Femur (tissue), 1 donor: ENCODE measurements around the gene PALM2AKAP2.

Experiments
- DNase-seq: peaks from one replicate; pipeline ENCODE4 v3.0.0-alpha.2; 2017

Gene PALM2AKAP2

GRCh38 chr9:109775516-109775915, 4.5 kb upstream of the PALM2AKAP2 start:
- no peak for DNase-seq

GRCh38 chr9:109776391-109776790, 3.6 kb upstream of the PALM2AKAP2 start:
- no peak for DNase-seq

- peak; percentile 55 for DNase-seq
Observed at GRCh38 chr9:109780453-109781033, 545 bp downstream of the PALM2AKAP2 start.

DNA sequence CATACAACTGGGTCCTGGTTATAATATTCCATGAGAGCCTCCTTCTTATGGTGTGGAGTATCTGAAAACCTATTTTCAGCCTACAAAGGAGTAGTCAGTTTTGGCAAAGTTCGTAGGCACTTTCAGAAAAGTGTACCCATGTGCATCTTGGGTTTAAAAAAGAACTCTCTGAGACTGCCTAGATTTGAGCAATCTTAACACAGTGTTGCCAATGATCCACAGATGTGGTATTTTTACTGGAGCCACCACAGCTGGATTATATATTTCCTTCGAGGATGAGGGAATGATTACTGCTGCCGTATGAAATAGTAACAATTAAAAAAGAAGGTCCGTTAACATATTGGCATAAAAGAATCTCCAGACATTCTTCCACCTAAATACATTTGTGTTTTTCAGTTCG, 1.1 kb downstream of the PALM2AKAP2 start:
- DNase-seq: no peak

- DNase-seq: peak; percentile 66
Observed at GRCh38 chr9:109781541-109782197, 1.7 kb downstream of the PALM2AKAP2 start.

DNA sequence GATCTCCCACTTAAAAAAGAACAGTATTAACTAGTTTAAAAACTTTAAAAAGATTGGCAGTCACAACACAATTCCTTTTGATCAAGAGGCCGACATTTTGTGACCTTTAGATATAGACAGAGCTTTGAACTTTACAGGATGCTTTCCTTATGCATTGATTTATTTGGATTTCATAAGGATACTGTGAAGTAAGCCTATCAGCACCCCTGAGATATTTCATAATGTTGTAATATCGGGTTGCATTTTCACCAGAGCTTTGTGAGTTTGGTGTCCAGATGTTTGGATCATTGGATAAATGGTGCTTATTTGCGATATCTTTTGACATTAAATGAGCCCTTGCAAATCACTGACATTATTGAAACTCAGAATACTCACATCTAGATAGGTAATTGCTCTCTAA, 7.7 kb downstream of the PALM2AKAP2 start:
- DNase-seq: no peak

DNA sequence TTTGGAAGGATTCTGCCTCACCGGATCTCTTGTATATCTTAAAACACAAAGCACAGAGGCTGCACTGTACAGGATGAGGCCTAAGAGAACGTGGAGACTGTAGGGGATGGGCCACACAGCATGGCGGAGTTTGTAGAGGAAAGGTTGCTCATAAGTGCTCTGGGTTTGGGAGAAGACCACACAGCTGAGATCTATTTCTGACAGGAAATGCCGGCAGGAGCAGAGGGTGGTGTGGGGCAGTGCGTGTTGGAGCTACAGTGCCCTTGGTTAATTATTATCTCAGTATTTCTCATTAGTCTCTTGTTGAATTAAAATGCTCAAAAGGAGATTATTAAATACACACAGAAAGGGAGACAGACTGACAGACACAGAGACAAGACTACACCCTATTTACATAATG, 9.6 kb downstream of the PALM2AKAP2 start:
- DNase-seq: no peak

DNA sequence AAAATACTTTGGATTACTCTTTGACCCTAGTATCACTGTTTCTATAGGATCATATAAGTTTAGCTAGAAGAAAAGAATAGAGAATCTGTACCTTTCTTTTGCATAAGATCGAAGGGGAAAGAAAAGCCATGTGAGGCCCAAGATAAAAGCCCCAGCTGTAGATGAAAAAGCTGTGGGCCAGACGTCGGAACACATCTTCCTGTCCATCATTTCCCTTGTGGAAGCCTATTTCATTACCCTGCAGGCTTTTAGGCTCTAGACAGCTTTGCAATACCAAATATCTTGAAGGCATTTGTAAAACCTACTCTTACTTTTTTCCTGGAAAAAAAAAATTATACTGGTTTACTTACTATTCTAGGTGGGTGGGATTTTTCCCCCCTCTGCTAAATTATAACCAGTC, 10.0 kb downstream of the PALM2AKAP2 start:
- DNase-seq: no peak

GRCh38 chr9:109791003-109791677, 11.1 kb downstream of the PALM2AKAP2 start:
- no peak for DNase-seq

DNA sequence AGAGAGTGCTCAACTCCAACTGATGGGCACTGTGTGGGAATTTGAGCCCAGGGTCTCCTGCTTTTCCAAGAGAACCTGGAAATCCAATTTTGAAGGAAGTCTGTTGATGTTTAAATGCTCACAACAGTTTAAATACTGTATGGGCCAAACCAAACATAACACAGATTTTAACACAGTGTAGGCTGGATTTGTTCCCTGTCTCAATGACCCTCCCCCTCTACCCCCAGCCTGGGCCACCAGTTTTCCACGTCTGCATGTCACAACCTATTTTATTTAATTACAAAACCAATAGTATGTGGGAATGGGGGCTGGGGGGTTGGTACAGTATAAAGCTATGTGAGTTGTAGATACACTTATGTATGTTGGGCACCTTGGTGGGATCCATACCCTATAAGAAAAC, 11.7 kb downstream of the PALM2AKAP2 start:
- no peak for DNase-seq

DNA sequence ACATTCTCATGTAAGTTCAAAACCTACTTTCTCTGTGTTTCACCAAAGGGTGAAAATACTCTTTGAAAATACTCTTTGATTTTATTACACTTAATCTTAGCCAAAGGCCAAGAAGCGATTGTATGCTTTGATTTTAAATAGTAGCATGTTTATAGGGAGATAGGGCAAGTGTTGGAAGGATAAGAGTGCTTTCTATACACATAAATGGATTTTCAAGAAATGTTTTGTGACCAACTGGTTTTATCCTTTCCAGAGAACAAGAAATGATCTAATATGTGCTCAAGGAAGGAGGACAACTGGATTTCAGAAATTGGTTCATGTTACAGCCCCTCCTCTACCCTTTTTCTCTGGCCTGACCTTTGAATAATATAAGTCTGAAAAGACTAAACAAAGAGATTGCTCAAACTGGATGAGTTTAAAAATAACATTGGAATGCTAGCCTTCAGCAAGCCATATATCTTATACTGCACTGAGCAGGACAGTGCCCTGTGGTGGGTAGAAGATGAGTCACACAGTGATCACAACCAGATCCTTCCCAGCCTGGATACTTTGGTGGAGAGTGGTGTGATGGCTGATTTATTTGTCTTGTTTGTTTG, 13.1 kb downstream of the PALM2AKAP2 start:
- no peak for DNase-seq

- no peak for DNase-seq
Observed at GRCh38 chr9:109793921-109794320, 13.9 kb downstream of the PALM2AKAP2 start.

DNA sequence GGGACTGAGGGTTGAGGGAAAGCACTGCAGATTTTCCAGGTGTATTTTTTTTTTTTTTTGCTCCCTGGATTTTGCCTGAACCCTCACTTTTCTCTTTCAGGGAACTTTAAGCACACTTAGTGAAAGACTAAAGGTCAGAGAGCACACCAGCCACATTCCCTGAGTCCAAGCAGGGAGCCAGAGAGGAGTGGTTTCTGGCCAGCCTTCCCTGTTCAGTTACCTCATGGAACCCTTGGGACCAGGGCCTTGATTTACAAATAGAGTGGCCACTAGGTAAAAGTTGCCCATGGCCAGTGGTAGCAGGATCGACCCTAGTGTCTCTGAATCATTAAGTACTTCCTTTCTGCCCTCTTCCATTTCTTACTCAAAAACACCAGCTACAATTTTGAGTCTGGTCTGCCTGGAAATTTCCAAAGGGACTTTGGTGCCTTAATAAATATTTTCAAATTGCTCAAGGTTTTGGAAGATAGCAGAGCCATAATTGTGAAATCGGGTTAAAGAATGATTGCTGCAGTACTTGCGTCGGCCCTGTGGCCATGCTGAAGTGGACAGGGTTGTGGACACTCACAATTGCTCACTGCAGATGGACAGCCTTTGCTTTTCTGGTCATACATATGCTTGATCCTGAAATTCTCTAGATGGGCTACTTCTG, 14.5 kb downstream of the PALM2AKAP2 start:
- DNase-seq: no peak

- no peak for DNase-seq
Observed at GRCh38 chr9:109795613-109796012, 15.6 kb downstream of the PALM2AKAP2 start.

GRCh38 chr9:109796078-109796477, 16.1 kb downstream of the PALM2AKAP2 start:
- no peak for DNase-seq

- DNase-seq: no peak
Observed at GRCh38 chr9:109797006-109797405, 17.0 kb downstream of the PALM2AKAP2 start.

GRCh38 chr9:109797509-109797908, 17.5 kb downstream of the PALM2AKAP2 start:
- DNase-seq: no peak

- no peak for DNase-seq
Observed at GRCh38 chr9:109799141-109799540, 19.1 kb downstream of the PALM2AKAP2 start.

GRCh38 chr9:109799792-109800191, 19.8 kb downstream of the PALM2AKAP2 start:
- no peak for DNase-seq

GRCh38 chr9:109801484-109801883, 21.5 kb downstream of the PALM2AKAP2 start:
- no peak for DNase-seq

- DNase-seq: no peak
Observed at GRCh38 chr9:109802491-109802890, 22.5 kb downstream of the PALM2AKAP2 start.

DNA sequence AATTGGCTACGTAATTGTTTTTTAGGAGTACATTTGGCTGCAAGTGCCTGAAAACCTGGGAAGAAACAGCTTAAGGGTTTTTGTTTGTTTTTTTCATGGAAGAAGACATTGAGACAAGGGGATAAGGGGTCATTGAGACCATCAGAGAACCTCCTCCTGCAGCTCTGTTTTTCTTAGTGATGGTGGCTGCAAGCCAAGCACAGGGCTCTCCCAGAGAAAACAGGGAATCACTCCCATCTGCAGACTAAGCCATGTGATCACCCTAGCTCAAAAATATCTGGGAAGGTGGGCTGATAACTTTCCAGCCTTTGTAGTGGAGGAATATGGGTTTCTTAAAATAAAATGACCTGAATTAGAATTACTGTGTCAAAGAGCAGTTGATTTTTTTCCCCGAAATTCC, 25.1 kb downstream of the PALM2AKAP2 start:
- DNase-seq: no peak

DNA sequence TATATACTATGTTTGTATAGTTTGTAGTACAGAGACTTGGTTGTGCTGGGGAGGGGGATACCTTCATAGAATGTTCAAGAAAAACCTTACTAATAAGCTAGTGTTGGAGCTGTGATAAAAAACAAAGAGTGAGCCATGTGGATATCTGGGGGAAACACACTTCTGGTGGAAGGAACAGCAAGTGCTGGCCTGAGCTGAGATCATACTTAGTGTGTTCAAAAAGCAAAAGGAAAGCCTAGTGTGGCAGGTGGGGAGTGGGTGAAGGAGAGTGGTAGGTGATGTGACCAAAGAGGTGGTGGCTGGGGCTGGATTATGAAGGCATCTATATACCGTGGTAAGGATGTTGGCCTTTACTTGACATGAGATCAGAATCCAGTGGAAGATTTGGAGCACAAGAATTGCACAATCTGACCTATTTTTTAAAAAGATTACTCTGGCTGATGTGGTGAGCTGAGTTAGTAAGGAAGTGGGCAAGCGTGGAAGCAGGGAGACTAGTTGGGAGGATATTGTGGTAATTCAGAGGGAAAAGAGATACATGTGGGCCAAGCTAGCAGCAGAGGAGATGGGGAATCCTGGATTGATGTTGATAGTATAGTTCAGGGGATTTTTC, 26.6 kb downstream of the PALM2AKAP2 start:
- DNase-seq: no peak
